HCT116 (cell line): ENCODE results near the gene NT5C1B. TPM values are rescaled to one million over a fixed set of nuclear protein-coding genes. Genes with fewer than 3 reads are reported as not detected.

Experiments used
- ATAC-seq: fragments of 200-7000 bp; cut with Tn5 transposase; 2 replicates; pipeline ENCODE4 v1.9.1; 2020; ENCODE audit warnings: mild to moderate bottlenecking, moderate library complexity
- BruUV-seq: library from RNA; stranded (reverse); fragments of 400-500 nt; replicated peaks from 2 replicates; lab custom pipeline; 2021; lab: Mats Ljungman, UMichigan
- CTCF ChIA-PET: fragments of 300-600 bp; sonication (Branson Sonifier 250); formaldehyde crosslinking; loops from one replicate; lab custom pipeline; 2021; ENCODE audit warnings: antibody characterized with exemption; lab: Charles Lee
- POLR2A ChIA-PET: fragments of 300-600, 350-600 bp; sonication (Branson Sonifier 250); formaldehyde crosslinking; loops from one replicate; lab custom pipeline; 2021; ENCODE audit warnings: antibody characterized with exemption; lab: Charles Lee
- RAD21 ChIA-PET, 2 experiments: fragments of 300-600 bp; sonication (Branson Sonifier 250); formaldehyde crosslinking; loops; one replicate each; lab custom pipeline; 2023; ENCODE audit warnings: low total read pairs in 2 of 2; ENCODE audit not compliant: uncharacterized antibody in 2 of 2, unreplicated experiment in 2 of 2, low non-redundant PET in 1 of 2; lab: Charles Lee
- DNase-seq: peaks from one replicate; pipeline ENCODE4 v3.0.0-alpha.2; 2010; ENCODE audit warnings: low read depth, low spot score
- H2AFZ ChIP-seq: fragments of 200-600 bp; shearing (Covaris generic), sonication (generic); 2 replicates; pipeline ENCODE4 v1.6.1; 2017; ENCODE audit warnings: low read depth, mixed run types, mixed read lengths, antibody characterized with exemption, low read length; ENCODE audit not compliant: poor library complexity, severe bottlenecking
- H3K27ac ChIP-seq: 2 replicates; pipeline ENCODE4 v1.5.1; 2012; ENCODE audit warnings: low read depth, low read length
- H3K27me3 ChIP-seq: fragments of 200-600 bp; sonication (generic); 2 replicates; pipeline ENCODE4 v1.6.1; 2016; ENCODE audit warnings: mixed run types, low read length, mixed read lengths; ENCODE audit not compliant: insufficient read depth
- H3K36me3 ChIP-seq, 2 experiments: fragments of 200-500 bp in 1 of 2; fragments of 200-600 bp in 1 of 2; sonication (Bioruptor generic) in 1 of 2; sonication (generic) in 1 of 2; 2 replicates each; pipeline versions ENCODE4 v1.5.1 to v1.6.1; 2014 to 2016; ENCODE audit warnings: low read length in 2 of 2, inconsistent platforms in 1 of 2, mixed read lengths in 1 of 2, mixed run types in 1 of 2; ENCODE audit not compliant: insufficient read depth in 2 of 2, control insufficient read depth in 1 of 2
- H3K4me1 ChIP-seq, 2 experiments: fragments of 200-600 bp in 1 of 2; sonication (generic) in 1 of 2; 2 replicates each; pipeline versions ENCODE4 v1.5.1 to v1.6.1; 2012 to 2017; ENCODE audit warnings: low read length in 2 of 2, inconsistent platforms in 1 of 2, mild to moderate bottlenecking in 1 of 2, mixed read lengths in 1 of 2, mixed run types in 1 of 2, moderate library complexity in 1 of 2; ENCODE audit not compliant: insufficient read depth in 2 of 2, control insufficient read depth in 1 of 2
- H3K4me2 ChIP-seq: fragments of 200-600 bp; sonication (generic); 2 replicates; pipeline ENCODE4 v1.6.1; 2017; ENCODE audit warnings: mixed run types, low read length, mixed read lengths
- H3K4me3 ChIP-seq, 2 experiments: fragments of 200-600 bp in 1 of 2; sonication (generic) in 1 of 2; replicated peaks in 1 of 2; 2 replicates each; pipeline ENCODE4 v1.5.1; 2011 to 2016; ENCODE audit warnings: low read length in 2 of 2, control low read depth in 1 of 2, low read depth in 1 of 2, mild to moderate bottlenecking in 1 of 2, mixed read lengths in 1 of 2, mixed run types in 1 of 2
- H3K79me2 ChIP-seq: fragments of 200-600 bp; sonication (generic); 2 replicates; pipeline ENCODE4 v1.6.1; 2017; ENCODE audit warnings: mild to moderate bottlenecking, mixed run types, low read length, moderate library complexity, mixed read lengths; ENCODE audit not compliant: insufficient read depth
- H3K9ac ChIP-seq: fragments of 200-600 bp; sonication (generic); 2 replicates; pipeline ENCODE4 v1.6.1; 2016; ENCODE audit warnings: low read length, mixed read lengths
- H3K9me2 ChIP-seq: fragments of 200-600 bp; sonication (generic), shearing (Covaris generic); 2 replicates; pipeline ENCODE4 v1.6.1; 2017; ENCODE audit warnings: mixed run types, mild to moderate bottlenecking, moderate library complexity; ENCODE audit not compliant: insufficient read depth
- H3K9me3 ChIP-seq, 2 experiments: fragments of 200-500 bp in 1 of 2; fragments of 200-600 bp in 1 of 2; sonication (Bioruptor generic) in 1 of 2; sonication (generic) in 1 of 2; 2 replicates each; pipeline ENCODE4 v1.6.1; 2014 to 2017; ENCODE audit warnings: low read length in 2 of 2, mixed read lengths in 2 of 2, inconsistent platforms in 1 of 2, low read depth in 1 of 2, mild to moderate bottlenecking in 1 of 2, mixed run types in 1 of 2, moderate library complexity in 1 of 2; ENCODE audit not compliant: control insufficient read depth in 1 of 2, insufficient read depth in 1 of 2
- H4K20me1 ChIP-seq: fragments of 200-600 bp; sonication (generic), shearing (Covaris generic); 2 replicates; pipeline ENCODE4 v1.6.1; 2017; ENCODE audit warnings: mixed run types, mild to moderate bottlenecking, moderate library complexity; ENCODE audit not compliant: insufficient read depth
- EGR1 ChIP-seq: IDR thresholded peaks from 2 replicates; pipeline ENCODE4 v1.6.1; 2012; ENCODE audit warnings: low read depth
- EZH2 ChIP-seq: fragments of 200-600 bp; sonication (generic); IDR thresholded peaks from 2 replicates; pipeline ENCODE4 v1.6.1; 2017; ENCODE audit warnings: antibody characterized with exemption, mixed run types
- JUND ChIP-seq: IDR thresholded peaks from 2 replicates; pipeline ENCODE4 v1.6.1; 2012
- POLR2AphosphoS5 ChIP-seq: IDR thresholded peaks from 2 replicates; pipeline ENCODE4 v1.6.1; 2011; ENCODE audit warnings: mild to moderate bottlenecking, low read depth, low read length, moderate library complexity
- TCF7L2 ChIP-seq: IDR thresholded peaks from 2 replicates; pipeline ENCODE4 v1.7.0; 2011; ENCODE audit warnings: borderline replicate concordance, inconsistent platforms; ENCODE audit not compliant: insufficient read depth, insufficient read length; ENCODE audit errors: extremely low read depth
- ZNF274 ChIP-seq: fragments of 200-500 bp; sonication (Bioruptor generic); IDR thresholded peaks from 2 replicates; pipeline ENCODE4 v1.6.1; 2014; ENCODE audit warnings: mild to moderate bottlenecking, low read depth, low read length, inconsistent platforms
- intact Hi-C: fragments of 100-400 bp; cut with micrococcal nuclease; formaldehyde crosslinking; loops from 2 replicates; pipeline ENCODE4 v1.10.0; 2022
- total RNA-seq: library from RNA; stranded (reverse); gene quantifications from one replicate; pipeline ENCODE4 v1.2.1, GENCODE V29; 2021; ENCODE audit not compliant: unreplicated experiment
- TF ChIP-seq, protein P1 (sequence below): IDR thresholded peaks from 2 replicates; pipeline ENCODE4 v1.6.1; 2012
- TF ChIP-seq, protein P2 (sequence below): IDR thresholded peaks from 2 replicates; pipeline ENCODE4 v1.6.1; 2012

NT5C1B gene
- total RNA-seq, 1 experiment from 2014 or later = not detected

DNA sequence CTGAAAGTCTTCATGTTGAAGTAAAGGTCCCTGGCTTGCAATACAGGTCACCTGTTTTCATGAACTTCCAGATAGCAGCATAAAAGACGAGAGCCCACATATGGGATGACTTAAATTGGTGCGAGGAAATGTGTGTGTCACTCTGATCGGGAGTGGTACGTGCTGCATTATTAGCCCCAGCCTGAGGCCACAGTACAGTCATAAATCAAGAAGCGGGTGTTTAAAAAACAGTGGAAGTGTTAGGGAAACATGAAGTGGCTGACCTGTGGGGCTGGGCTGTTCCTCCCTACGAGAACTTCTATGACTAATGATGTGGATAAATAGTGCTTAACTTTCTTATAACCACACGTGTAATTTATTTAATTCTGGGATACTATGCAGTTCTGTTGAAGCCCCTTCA lies 53.3 kb downstream of the NT5C1B start:
- H2AFZ ChIP-seq = no peak overlapping the region
- H3K27me3 ChIP-seq = no peaks in the 10 kb centered on the region
- ATAC-seq (no peak), DNase-seq (no peak)
- no peaks in the 10 kb centered on the region for H3K9me3 ChIP-seq
- BruUV-seq = no TSS peak
- intact Hi-C loops = no loop called here
- no peak overlapping the region for H3K4me3 ChIP-seq
- CTCF ChIA-PET = no interaction called here
- no peak overlapping the region for H3K27ac ChIP-seq
- RAD21 ChIA-PET = no interaction called here
- H4K20me1 ChIP-seq = no peaks in the 10 kb centered on the region
- H3K79me2 ChIP-seq = no peaks in the 10 kb centered on the region
- H3K4me1 ChIP-seq = no peaks in the 10 kb centered on the region
- no peak overlapping the region for H3K9ac ChIP-seq
- no peak overlapping the region for H3K4me2 ChIP-seq
- POLR2A ChIA-PET = no interaction called here
- TF ChIP-seq ZNF274 = no peak
- TF ChIP-seq, protein P1, sequence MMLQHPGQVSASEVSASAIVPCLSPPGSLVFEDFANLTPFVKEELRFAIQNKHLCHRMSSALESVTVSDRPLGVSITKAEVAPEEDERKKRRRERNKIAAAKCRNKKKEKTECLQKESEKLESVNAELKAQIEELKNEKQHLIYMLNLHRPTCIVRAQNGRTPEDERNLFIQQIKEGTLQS = no peak
- TF ChIP-seq POLR2AphosphoS5 = no peak
- no peak for TF ChIP-seq EGR1
- TF ChIP-seq, protein P2, sequence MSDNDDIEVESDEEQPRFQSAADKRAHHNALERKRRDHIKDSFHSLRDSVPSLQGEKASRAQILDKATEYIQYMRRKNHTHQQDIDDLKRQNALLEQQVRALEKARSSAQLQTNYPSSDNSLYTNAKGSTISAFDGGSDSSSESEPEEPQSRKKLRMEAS = no peak
- no peak for TF ChIP-seq EZH2
- no peak for TF ChIP-seq TCF7L2
- no peaks in the 10 kb centered on the region for H3K36me3 ChIP-seq
- H3K9me2 ChIP-seq = no peaks in the 10 kb centered on the region

DNA sequence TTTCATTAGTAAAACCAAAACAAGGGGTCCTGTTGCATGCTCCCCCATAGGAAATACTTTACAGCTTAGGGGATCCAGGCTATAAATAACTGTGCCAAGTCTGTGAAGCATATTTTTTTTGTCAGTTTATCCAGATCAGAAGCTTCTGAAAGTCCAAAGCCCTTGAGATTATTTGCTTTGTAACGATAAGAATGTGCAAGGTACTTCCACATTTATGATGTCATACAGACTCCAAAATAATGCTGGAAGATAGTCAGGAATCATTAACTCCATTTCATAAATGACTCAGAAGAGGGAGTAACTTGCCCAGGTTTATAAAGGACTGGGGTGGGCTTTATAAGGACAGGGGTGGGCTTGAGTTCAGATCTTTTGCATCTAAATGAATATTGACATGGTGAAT lies 58.2 kb downstream of the NT5C1B start:
- Histone ChIP-seq H3K27me3 (no peaks in the 10 kb centered on the region), H3K9me3 (no peaks in the 10 kb centered on the region), H3K9me2 (no peaks in the 10 kb centered on the region), H3K9ac (no peak overlapping the region), H3K4me3 (no peak overlapping the region), H4K20me1 (no peaks in the 10 kb centered on the region), H3K4me2 (no peak overlapping the region), H3K4me1 (no peaks in the 10 kb centered on the region), H3K27ac (no peak overlapping the region), H3K36me3 (no peaks in the 10 kb centered on the region), H3K79me2 (no peaks in the 10 kb centered on the region), H2AFZ (no peak overlapping the region)
- no TSS peak for BruUV-seq
- TF ChIP-seq, protein P2 = no peak
- no peak for TF ChIP-seq JUND
- ChIA-PET RAD21 (no interaction called here), POLR2A (no interaction called here), CTCF (no interaction called here)
- no peak for ATAC-seq
- intact Hi-C loops = no loop called here
- DNase-seq = no peak
